MM.1S (cell line): Measurements from ENCODE around the gene MMRN2.

ENCODE experiments used
- CTCF ChIP-seq: fragments of 300-600 bp; sonication (generic); IDR thresholded peaks from 2 replicates; pipeline ENCODE4 v1.5.1; 2016; ENCODE audit warnings: antibody characterized with exemption, low read length, mixed read lengths
- EZH2 ChIP-seq: fragments of 300-600 bp; sonication (generic); optimal IDR thresholded peaks from 2 replicates; pipeline ENCODE3; 2017; ENCODE audit warnings: low read depth, mild to moderate bottlenecking, antibody characterized with exemption, low read length, mixed read lengths
- EZH2phosphoT487 ChIP-seq: fragments of 300-600 bp; sonication (generic); IDR thresholded peaks from 2 replicates; pipeline ENCODE4 v1.6.1; 2018; ENCODE audit warnings: antibody characterized with exemption, low read length

GRCh38 chr10:86970982-86971231 lies 13.5 kb upstream of the MMRN2 start:
- TF ChIP-seq CTCF, result no peak
- TF ChIP-seq EZH2, result no peak
- no peak for TF ChIP-seq EZH2phosphoT487
